GM12891 (cell line): Measurements from ENCODE around the gene METRNL.

Experiments
- DNase-seq: peaks from one replicate; pipeline ENCODE4 v3.0.0; 2011; ENCODE audit warnings: low spot score; ENCODE audit not compliant: insufficient read length
- FAIRE-seq: peaks from 2 replicates; lab custom pipeline; 2011; peaks lifted over from hg19 to GRCh38; lab: Jason Lieb, UNC
- PAX5 ChIP-seq: IDR thresholded peaks from 2 replicates; pipeline ENCODE4 v1.6.1; 2011; ENCODE audit warnings: low read length, moderate library complexity, mild to moderate bottlenecking; ENCODE audit not compliant: insufficient read depth, severe bottlenecking
- POLR2A ChIP-seq: IDR thresholded peaks from 2 replicates; pipeline ENCODE4 v1.6.1; 2011; ENCODE audit warnings: low read depth, low read length, control low read depth
- POLR2AphosphoS5 ChIP-seq: IDR thresholded peaks from 2 replicates; pipeline ENCODE4 v1.6.1; 2011; ENCODE audit warnings: low read depth, low read length, control low read depth
- POU2F2 ChIP-seq: IDR thresholded peaks from 2 replicates; pipeline ENCODE4 v1.6.1; 2011; ENCODE audit warnings: low read depth, mild to moderate bottlenecking, control low read depth, low read length, moderate library complexity
- SPI1 ChIP-seq: IDR thresholded peaks from 2 replicates; pipeline ENCODE4 v1.6.1; 2011; ENCODE audit warnings: low read depth, low read length, control low read depth
- TAF1 ChIP-seq: IDR thresholded peaks from 2 replicates; pipeline ENCODE4 v1.6.1; 2011; ENCODE audit warnings: low read depth, low read length, control low read depth

The METRNL gene

GRCh38 chr17:83093506-83093905, 14.1 kb downstream of the METRNL start:
- no peak for FAIRE-seq
- no peak for TF ChIP-seq SPI1
- TF ChIP-seq POLR2A: no peak
- TF ChIP-seq POLR2AphosphoS5: no peak
- no peak for DNase-seq

GRCh38 chr17:83094291-83094690, 14.9 kb downstream of the METRNL start:
- no peak for TF ChIP-seq SPI1
- TF ChIP-seq POLR2AphosphoS5: no peak
- TF ChIP-seq TAF1: no peak
- no peak for TF ChIP-seq POU2F2
- no peak for TF ChIP-seq POLR2A
- no peak for TF ChIP-seq PAX5
- FAIRE-seq: no peak
- no peak for DNase-seq

- DNase-seq (no peak), FAIRE-seq (no peak)
- no peak for TF ChIP-seq TAF1
- TF ChIP-seq PAX5: no peak
- no peak for TF ChIP-seq POU2F2
- no peak for TF ChIP-seq POLR2AphosphoS5
- TF ChIP-seq SPI1: no peak
- TF ChIP-seq POLR2A: no peak
Measured at GRCh38 chr17:83095016-83095415, 15.6 kb downstream of the METRNL start.

GRCh38 chr17:83096401-83097224, 17.2 kb downstream of the METRNL start:
- DNase-seq (no peak), FAIRE-seq (no peak)
- TF ChIP-seq POLR2AphosphoS5 (no peak), PAX5 (no peak), SPI1 (no peak), TAF1 (no peak), POLR2A (no peak), POU2F2 (no peak)

- no peak for FAIRE-seq
- no peak for DNase-seq
- TF ChIP-seq POU2F2 (no peak), POLR2A (no peak), SPI1 (no peak), POLR2AphosphoS5 (no peak), PAX5 (no peak), TAF1 (no peak)
Measured at GRCh38 chr17:83097831-83098230, 18.4 kb downstream of the METRNL start.

GRCh38 chr17:83098241-83099085, 19.1 kb downstream of the METRNL start:
- DNase-seq: no peak
- TF ChIP-seq POLR2A: no peak
- TF ChIP-seq SPI1: no peak
- TF ChIP-seq POU2F2: no peak
- no peak for TF ChIP-seq TAF1
- no peak for TF ChIP-seq POLR2AphosphoS5
- TF ChIP-seq PAX5: no peak
- no peak for FAIRE-seq

- TF ChIP-seq SPI1: no peak
- no peak for TF ChIP-seq PAX5
- TF ChIP-seq POLR2AphosphoS5: no peak
- TF ChIP-seq TAF1: no peak
- no peak for TF ChIP-seq POU2F2
- TF ChIP-seq POLR2A: no peak
- DNase-seq (no peak), FAIRE-seq (no peak)
Measured at GRCh38 chr17:83099086-83099555, 19.7 kb downstream of the METRNL start.

GRCh38 chr17:83099570-83100181, 20.3 kb downstream of the METRNL start:
- TF ChIP-seq PAX5: no peak
- no peak for TF ChIP-seq POU2F2
- TF ChIP-seq POLR2A: no peak
- no peak for TF ChIP-seq SPI1
- TF ChIP-seq TAF1: no peak
- no peak for TF ChIP-seq POLR2AphosphoS5
- no peak for DNase-seq
- no peak for FAIRE-seq

GRCh38 chr17:83100220-83100852, 20.9 kb downstream of the METRNL start:
- no peak for TF ChIP-seq PAX5
- FAIRE-seq (no peak), DNase-seq (no peak)
